GM19328 (cell line): ENCODE measurements around the gene KRTAP10-12.

Experiments used
- ATAC-seq: cut with Tn5 transposase; IDR thresholded peaks from one replicate; pipeline ENCODE4 v1.9.1; 2021; ENCODE audit warnings: mild to moderate bottlenecking, moderate library complexity; ENCODE audit not compliant: unreplicated experiment

The KRTAP10-12 gene

DNA sequence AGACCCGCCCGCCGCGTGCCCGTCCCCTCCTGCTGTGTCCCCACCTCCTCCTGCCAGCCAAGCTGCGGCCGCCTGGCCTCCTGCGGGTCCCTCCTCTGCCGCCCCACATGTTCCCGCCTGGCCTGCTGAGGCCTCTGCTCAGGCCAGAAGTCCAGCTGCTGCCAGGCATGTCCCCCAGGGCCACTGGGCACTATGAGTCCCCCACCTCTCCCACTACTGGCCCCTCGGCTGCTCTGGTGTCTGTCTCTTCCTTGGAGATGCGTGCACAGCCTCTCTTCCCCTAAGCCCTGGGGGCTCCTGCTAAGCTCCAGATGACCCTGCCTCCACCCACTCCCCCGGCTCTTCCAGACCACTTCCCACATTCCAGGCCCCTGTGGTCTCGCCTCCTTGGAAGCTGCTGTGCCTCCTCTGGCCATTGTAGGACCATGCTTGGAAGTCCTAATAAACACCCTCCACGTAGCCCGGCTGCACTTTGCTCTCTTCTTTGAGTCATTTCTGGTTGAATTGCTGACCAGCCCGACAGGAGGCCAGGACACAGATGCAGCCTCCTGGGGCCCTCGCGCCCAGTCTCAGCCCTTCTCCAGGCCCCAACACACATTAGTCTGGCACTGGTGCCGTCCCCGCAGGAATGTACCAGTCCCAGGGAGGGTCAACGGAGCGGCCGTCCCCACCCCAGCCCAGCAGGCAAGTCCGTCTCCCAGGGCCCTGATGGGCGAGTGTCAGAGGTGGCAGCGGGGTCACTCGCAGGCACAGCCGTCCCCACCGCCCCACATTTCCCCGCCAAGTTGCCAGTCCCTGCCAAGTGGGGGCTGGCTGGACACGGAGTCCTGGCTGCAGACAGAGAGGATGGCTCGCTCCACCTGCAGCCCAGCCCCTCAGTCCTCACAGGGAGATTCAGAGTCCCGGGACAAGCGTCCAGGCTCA, 1.1 kb downstream of the KRTAP10-12 start:
- ATAC-seq = no peak

DNA sequence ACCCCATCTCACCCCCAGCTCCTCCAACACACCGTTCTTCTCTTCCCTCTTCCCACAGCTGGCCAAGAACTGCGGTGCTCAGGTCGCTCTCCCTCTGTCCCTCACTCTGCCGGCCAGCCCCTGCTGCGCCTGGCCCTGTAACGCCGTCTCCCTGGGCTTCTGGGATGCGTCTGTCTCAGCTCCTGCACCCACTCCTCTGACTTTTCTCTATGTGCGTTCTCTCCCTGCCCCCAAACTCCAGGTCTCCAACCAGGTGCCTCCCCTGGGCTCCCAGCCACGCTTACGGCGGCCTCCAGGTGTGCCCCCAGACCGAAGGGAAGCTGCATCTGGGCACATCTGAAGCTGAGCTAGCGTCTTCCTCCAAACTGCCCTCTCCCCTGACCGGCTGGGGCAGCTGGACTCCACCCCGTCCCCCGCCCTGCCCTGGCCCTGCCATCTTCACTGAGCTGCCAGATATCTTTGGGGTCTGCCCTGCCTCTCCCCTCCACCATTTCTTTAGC, 2.6 kb downstream of the KRTAP10-12 start:
- no peak for ATAC-seq

DNA sequence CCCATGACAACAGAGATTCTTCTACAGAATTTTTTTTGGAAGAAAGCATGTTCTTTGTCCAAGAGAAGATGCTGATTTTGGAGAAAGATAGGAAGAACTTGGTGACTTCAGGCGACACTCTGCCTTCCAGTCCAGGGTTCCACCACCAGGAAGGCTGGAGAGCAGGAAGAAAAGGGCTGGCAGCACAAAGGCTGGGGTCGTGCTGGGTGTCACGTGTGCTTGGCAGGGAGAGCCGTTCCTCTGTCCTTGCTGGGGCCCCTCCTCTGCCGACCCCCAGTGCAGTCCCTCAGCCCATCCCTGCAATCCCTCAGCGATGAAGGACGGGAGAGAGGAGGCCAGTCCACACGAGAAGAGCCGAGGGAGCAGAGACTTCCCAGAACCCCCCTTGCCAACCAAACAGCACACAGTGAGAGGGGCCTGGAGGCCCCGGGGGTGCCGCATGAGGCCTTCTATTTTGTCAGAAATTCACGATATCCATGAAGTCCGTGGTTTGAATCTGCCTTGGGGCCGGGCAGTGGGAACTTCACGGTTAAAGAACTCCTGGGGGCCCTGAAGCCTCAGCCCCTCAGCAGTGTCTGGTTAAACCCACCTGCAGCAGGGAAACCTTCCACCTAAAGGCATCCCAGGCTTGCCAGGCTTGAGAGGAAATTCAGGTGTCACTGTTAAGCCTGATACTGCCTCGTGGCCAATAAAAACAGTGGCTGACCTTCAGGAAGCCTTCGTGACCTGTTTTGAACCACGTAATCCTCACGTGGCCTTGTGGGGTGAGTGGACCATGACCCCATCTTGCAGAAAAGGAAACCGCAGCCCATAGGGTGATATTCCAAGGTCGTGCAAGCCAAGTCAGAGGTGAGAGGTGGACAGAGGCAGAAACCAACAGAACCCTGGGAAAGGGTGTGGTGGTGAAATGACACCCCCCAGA, 3.4 kb downstream of the KRTAP10-12 start:
- ATAC-seq = no peak

DNA sequence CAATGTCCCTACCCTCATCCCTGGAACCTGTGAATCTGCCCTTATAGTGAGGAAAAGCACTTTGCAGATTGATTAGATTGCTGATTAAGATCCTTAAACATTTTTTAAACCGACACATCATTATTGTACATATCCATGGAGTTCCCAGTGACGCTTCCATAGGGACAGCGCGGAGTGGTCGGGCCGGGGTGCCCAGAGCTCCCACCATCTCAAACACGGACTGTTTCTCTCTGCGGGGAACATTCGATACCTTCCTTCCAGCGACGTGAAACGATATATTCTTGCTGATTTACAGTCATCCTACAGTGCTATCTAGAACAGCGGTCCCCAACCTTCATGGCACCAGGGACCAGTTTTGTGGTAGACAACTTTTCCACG, 4.0 kb downstream of the KRTAP10-12 start:
- ATAC-seq = no peak

DNA sequence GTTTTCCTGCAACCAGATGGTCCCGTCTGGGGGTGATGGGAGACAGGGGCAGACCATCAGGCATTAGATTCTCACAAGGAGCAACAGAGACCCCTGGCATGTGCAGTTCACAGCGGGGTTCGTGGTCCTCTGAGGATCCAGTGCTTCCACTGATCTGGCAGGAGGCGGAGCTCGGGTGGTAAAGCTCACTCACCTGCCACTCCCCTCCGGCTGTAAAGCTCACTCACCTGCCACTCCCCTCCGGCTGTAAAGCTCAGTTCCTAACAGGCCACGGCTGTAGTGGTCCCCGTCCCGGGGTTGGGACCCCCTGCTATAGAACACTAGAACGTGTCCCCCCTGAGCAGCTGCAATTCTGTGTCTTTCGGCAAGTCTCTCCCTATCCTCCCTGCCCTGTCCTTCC, 4.6 kb downstream of the KRTAP10-12 start:
- no peak for ATAC-seq

DNA sequence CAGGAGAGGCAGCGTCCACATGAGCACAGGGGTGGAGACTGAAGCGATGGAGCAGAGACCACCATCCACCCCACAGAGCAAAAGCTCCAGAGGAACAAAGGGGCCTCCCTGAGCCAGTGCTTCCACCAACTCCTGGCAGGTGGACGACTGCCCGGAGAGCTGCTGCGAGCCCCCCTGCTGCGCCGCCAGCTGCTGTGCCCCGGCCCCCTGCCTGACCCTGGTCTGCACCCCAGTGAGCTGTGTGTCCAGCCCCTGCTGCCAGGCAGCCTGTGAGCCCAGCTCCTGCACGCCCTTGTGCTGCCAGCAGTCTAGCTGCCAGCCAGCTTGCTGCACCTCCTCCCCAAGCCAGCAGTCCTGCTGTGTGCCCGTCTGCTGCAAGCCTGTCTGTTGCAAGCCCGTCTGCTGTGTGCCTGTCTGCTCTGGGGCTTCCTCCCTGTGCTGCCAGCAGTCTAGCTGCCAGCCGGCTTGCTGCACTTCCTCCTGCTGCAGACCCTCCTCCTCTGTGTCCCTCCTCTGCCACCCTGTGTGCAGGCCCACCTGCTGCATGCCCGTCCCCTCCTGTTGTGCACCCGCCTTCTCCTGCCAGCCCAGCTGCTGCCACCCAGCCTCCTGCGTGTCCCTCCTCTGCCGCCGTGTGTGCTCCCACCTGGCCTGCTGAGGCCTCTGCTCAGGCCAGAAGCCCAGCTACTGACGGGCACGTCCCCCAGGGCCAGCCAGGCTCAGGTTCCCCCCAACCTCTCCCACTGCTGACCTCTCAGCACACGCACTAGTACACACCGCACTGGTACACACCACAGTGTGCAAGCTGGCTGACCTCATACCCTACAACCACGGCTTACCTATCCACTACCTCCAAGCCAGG, 5.4 kb downstream of the KRTAP10-12 start:
- ATAC-seq = no peak

DNA sequence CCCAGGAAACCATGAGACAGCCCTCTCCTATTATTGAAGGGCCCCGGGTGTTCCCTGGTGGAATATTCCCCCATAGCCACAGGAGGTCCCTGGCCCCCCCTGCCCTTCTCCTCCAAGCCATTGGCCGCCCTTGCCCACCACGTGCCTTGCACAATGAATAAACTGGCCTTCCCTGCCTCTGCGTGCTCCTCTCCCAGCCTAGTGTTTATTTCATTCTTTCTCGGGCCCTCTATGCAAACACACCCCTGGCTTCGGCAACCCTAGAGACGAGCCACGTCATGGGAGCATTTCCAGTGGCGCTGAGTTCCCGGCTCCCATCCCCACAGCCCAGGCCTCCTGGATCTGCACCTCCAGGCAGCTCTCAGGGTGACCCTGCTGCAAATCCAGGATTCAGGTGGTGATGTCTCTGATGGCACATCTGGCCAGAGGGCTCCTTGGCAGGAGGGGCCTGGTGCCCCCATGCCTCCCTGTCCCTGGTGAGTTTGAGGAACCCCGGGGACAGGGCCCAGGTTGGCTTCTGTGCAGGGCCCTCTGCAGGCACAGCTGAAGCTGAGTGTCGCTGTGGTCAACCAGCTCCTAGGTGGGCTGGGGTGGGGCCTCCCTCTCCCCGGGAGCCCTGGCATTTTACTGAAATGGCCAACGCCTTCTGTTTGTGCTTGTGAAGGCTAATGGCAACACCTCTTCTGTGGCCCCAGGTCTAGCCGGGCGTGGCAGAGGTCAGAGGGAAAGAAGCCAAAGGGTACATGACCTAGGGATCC, 6.2 kb downstream of the KRTAP10-12 start:
- ATAC-seq = no peak

DNA sequence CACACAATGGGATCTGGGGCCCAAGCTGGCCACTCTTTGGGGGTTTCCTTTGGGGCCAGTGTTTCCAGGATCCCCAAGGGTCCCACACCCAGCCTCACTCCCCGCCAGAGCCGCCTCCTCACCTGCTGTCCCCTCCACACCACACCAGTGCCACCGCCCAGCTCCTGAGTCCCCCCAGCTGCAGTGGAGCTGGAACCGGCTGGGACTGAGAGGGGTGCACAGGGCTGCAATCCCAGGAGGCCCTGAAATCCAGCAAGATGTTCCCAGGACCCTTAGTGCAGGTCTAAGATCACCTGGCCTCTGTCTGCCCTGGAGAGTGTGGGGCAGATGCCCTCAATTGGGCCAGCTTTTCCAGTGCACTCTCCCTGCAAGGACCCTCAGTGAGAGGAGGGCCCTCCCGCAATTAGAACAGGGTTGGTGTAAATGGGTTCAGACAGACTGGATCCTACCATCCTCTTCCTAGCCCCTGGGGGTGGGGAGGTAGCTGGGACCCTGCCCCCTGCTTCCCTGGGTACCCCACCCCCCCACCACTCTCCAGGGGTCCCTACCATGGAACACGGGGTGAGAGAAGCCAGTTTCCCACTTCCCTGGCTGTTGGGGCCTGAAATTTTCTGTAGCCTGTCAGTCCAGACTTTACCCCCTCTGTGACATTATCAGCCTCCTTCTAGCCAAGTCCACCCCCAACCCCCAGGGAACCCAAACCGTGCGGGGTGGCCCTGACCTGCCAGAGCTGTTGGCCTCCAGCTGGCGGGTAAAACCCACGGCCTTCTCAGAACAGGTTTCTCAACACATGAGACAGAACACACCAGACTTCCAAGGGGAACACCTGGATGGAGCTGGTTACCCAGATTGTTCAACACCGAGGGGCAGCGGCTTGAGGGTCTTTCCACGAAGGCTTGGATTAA, 7.0 kb downstream of the KRTAP10-12 start:
- ATAC-seq = no peak

DNA sequence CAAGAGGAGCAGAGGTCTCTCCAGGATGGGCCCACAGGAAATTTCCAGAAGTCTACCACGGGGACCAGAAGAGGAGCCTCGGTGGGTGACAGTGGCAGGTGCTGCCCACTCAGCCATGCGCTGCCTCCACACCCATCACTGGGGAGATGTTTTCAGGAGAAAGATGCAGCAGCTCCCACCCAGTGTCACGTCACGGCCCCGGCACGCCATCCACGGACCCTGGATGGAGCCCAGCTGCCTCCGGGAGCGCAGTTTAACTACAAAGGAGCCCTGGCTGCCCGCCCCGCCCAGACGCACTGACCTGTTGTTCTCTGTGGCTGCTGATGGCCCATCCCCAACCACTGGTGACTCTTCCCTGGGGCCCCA, 7.6 kb downstream of the KRTAP10-12 start:
- no peak for ATAC-seq

DNA sequence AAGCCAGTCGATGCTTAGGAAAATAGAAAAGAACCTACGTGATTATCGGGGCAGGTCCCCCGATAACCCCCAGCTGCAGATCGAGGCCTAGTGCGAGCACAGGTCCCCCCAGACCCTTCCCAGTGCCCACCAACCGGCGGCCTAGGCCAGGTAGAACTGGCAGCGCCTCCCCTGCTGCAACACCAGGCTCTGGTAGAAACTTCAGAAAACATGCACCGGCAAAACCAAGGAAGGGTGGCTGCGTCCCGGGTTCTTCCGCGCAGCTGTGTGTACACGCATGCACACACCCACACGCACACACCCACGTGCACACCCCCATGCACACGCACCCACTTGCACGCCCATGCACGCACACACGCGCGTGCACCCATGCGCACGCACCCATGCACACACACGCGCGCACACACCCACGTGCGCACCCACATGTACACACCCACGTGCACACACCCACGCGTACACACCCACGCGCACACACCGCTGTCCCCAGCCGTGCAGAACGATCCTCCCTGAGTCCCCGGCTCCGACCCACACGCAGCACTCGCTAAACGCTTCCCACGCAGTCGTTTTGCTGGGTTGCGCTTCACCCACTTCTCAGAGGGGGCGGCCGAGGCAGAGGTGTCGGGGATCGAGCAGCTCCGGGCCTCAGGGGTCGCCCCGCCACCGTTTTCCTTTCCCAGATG, 9.2 kb downstream of the KRTAP10-12 start:
- ATAC-seq = no peak

DNA sequence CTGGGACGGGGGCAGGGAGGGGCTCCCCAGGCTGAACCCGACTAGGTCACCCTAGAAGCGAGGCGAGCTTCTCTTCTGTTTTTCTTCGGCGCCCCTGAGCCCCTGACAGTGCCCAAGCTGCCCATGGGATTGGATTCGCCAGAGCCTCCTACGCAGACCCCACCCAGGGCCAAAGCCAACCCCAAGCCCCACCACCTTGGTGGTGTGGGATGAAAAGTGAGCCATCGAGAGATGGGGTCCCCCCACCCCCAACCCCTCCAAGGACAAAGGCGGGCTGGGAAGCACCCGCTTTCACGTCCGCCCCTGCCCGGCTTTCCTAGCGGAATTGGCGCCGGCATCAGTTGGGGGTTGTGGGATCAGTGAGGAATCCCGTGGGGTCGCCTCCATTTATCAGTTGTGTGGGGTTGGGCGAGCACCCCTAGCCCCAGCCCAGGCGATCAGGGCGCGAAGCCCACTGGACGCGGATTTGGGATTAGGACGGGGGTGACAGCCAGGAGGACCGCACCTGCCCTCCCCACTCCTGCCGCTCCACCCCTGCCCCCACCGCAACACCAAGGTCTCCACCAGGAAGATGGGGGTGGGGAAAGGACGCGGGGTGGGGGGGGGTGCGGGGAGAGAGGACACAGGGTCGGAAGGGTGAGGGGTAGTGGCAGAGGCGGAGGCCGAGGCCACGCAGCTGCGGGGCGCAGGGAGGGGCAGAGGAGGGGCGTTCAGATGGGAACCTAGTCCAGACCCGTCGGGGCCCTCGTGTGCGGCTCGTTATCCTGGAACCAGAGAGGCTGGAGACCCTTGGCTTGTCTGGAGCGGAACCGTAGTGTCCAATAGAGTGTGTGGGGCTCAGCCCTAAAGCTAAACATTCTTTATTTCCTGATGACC, 10.0 kb downstream of the KRTAP10-12 start:
- ATAC-seq = no peak

DNA sequence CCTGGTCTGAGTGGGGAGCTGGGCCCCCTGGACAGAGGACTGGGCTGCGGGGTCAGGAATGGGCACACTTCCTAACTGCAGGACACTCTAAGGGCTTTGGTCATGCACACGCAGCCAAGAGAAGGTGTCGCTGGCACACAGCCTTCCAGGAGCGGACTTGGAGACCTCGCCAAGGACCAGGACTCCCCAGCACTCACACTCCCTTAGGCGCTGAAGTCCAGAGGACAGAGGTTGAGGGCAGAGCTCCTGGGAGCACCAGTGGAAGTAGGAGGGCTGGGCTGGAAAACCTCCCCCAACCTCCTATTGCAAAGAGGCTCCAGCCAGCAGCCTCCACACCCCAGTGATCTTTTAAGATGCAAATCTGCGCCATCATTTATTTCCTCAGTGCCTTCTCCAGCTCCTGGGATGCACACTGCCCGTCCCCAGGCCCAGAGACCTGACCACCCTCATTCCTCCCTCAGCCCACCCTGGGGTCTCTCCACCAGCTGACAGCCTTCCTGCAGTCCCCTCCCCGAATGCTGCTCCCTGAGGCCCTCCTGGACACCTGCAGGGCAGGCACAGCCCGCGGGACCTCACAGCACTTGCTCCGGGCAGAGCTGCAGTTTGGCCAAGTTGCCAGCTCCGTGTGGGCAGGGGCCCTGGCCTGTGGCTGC, 11.4 kb downstream of the KRTAP10-12 start:
- no peak for ATAC-seq

DNA sequence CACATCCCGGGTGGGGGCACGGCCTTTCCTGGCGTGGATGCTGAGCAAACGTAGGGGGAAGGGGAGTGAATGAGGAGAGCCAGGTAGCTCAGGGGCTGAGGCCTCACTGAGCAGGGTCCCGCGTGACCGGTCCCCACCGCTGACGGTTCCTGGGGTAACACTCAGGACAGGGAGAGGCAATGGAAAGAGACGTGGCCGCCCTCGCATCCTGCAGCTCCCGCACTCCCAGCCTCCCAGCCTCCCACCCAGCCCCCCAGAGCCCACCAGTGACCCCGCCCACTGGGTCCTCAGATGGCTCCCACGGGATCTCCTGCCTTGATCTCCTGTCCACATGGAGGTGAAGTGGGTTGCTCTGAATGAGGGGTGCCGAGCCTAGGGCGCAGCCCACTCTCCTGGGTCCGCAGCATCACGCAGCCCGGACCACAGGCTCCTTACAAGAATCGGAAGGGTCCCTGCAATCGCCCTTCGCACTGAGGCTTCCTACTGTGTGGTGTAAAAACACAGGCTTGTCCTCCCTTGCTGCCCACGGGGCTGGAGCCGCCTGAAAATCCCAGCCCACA, 12.0 kb downstream of the KRTAP10-12 start:
- ATAC-seq = no peak

DNA sequence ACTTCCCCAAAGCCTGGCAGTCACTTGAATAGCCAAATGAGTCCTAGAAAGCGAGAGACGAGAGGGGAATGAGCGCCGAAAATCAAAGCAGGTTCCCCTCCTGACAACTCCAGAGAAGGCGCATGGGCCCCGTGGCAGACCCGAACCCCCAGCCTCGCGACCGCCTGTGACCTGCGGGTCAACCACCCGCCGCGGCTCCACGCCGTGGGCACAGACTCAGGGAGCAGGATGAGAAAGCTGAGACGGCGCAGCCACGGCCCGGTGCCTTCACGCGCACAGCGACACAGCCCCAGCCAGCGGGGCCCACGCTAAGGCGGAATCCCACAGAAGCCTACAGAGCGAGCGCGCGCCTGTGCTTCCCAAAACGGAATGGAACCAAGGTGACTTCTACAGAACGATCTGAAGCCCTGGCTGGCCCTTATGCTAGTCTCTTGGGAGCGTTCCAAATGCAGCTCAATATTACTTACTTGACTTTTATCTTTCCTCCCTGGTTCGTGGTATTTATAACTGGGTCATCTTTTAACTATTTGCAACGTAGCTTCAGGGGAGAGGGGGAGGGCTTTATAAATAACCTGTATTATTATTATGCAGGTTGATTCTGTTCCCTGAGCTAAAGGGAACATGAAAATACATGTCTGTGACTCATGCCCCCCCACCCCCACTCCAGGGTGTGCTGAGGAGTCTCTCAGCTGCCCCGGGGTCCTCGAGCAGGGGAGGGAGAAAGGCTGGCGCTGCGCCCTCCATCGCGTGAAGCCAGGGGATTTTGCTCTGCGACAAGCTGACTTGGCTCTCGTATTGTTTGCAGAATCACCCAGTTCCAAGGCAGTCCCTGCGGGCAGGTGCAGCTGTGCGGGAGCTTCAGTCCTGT, 12.7 kb downstream of the KRTAP10-12 start:
- no peak for ATAC-seq

DNA sequence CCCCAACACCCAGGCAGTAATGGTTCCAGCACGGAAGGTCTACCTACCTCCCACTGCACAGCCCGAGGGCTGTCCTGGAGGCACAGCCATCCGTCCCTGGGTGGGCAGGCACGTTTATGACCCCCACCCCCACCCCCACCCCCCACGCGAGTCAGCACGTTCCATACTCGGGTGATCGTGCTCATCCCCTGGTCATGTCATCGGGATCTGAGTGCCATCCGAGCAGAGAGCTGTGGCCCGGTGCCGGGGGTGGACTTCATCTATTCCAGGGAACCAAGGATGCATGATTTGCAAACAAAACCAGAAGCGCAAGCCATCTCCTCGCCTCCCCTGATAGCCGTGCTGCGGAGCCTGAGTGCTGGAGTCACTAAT, 13.3 kb downstream of the KRTAP10-12 start:
- no peak for ATAC-seq
